GM21619 (cell line): Measurements from ENCODE around the gene UAP1L1.
"Not testable (repeated sequence)": the region's sequence is repeated elsewhere in the genome, so short reads cannot be mapped to it uniquely, and the experiment has no call there.

Experiments
- ATAC-seq: cut with Tn5 transposase; IDR thresholded peaks from one replicate; pipeline ENCODE4 v1.9.1; 2021; ENCODE audit not compliant: unreplicated experiment

The UAP1L1 gene, protein sequence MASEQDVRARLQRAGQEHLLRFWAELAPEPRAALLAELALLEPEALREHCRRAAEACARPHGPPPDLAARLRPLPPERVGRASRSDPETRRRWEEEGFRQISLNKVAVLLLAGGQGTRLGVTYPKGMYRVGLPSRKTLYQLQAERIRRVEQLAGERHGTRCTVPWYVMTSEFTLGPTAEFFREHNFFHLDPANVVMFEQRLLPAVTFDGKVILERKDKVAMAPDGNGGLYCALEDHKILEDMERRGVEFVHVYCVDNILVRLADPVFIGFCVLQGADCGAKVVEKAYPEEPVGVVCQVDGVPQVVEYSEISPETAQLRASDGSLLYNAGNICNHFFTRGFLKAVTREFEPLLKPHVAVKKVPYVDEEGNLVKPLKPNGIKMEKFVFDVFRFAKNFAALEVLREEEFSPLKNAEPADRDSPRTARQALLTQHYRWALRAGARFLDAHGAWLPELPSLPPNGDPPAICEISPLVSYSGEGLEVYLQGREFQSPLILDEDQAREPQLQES

DNA sequence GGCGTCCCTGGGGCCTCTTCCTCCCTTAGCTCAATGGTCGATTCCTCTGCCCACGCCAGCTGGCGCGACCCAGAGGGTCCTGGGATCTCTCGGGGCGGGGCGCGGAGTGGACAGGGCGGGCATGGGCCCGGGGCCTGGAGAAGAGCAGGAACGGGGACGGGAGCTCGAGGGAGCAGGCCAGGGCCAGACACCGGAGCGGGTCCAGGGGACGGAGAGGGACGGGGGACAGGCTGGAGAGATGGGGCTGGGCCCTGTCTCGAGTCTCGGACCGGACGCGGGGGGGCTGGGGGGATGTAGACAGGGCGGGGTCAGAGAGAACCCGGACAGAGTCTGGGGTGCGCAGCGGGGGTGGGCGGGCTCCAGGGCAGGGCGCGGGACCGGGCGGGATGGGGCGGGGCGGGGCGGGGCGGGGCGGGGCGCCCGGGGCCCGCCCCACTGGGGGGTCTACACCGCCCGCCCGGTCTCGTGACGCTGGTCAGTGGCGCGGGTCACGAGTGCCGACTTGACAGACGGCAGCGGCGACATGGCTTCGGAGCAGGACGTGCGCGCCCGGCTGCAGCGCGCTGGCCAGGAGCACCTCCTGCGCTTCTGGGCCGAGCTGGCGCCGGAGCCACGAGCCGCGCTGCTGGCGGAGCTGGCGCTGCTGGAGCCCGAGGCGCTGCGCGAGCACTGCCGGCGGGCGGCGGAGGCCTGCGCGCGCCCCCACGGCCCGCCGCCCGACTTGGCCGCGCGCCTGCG, at the start of gene UAP1L1:
Gene UAP1L1 (plus strand): TSS at position 508 of the 738 bp plus-strand sequence. CDS start 16 bp downstream, at position 524.
- peak; percentile 41 for ATAC-seq

DNA sequence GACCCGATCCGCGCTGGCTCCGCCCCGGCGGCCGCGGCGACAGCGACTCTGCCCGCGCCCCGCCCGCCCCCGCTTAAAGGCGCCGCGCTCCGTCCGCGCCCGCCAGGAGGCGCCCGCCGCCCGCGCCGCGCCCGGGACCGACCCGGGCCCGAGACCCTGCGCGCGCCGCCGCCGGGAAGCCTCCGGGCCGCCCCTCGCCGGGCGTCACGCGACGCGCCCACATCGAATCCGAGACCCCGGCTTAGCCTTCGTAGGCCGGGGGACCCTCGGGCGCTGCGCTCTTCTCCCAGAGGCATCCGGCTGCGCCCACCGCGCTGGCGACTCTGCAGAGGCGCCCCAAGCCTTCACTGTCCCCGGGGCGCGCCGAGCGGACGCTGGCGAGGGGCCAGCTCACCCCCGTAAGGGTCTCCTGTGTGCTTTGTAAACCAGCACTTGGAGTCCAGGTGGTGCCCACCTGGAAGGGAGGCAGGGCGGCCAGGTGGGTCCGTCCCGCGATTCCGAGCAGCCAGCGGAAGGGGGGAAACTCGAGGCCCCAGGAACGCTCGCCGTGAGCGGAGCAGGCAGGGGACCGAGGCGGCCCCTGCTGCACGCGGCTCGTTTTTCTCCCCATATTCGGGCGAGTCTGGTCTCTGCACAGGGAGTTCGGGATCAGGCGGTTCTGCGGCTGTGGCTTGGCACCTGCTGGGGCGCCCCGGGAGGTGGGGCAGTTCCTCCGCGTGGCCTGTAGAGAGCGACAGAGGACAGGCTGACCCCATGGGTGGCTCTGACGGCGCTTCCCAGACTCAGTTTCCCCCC, 48.9 kb upstream of the UAP1L1 start:
- ATAC-seq: peak; percentile 29

DNA sequence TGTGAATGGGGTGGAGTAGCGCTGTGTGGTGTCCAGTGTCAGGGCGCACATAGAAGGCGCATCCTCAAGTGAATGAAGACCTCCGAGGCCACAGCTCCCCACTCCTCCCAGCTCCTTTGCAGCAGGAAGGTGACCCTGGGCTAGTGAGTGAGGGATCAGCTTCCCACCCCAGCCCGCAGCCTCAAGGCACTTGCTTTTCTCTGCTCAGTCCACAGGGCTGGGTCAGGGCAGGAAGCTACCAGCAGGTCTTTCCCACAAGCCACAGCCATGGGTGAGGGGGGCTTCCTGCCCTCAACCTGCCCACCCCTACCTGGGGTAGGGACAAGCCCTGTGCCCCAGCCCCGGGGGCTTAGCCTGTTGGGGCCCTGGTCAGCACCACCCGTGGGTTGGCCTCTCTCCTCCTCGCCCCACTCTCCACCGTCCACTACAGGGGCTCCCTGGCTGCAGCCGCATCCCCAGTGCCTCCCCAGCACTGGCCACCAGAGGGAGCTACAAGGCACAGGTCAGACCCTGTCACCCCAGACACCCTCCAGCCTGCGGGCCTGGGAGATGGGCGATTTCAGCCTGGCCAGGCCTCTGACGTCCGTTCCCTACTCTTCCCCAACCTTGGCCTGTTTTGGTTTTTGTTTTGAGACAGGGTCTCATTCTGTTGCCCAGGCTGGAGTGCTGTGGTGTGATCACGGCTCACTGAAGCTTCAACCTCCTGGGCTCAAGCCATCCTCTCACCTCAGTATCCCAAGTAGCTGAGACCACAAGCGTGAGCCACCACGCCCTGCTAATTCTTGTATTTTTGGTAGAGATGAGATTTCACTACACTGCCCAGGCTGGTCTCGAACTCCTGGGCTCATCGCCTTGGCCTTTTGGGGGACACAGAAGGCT, 48.0 kb upstream of the UAP1L1 start:
- ATAC-seq: peak; percentile 43

DNA sequence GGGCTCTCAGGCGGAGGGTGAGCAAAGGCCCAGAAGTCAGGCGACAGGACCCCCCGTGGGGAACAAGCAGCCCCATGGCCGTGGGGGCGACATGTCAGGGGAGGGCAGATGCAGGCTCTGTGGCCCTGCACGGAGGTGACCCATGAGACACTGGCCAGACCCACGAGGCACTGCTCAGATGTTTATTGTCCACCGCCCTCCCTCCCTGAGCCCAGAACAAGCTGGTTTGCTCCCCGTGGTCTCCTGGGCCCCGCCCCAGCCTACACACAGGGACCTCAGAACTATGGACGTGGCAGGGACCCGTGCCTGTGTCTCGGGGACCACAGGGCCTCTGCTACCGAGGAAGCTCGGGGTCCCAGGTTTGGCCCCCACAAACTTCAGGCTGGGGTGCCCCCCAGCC, 47.3 kb upstream of the UAP1L1 start:
- ATAC-seq: no peak

DNA sequence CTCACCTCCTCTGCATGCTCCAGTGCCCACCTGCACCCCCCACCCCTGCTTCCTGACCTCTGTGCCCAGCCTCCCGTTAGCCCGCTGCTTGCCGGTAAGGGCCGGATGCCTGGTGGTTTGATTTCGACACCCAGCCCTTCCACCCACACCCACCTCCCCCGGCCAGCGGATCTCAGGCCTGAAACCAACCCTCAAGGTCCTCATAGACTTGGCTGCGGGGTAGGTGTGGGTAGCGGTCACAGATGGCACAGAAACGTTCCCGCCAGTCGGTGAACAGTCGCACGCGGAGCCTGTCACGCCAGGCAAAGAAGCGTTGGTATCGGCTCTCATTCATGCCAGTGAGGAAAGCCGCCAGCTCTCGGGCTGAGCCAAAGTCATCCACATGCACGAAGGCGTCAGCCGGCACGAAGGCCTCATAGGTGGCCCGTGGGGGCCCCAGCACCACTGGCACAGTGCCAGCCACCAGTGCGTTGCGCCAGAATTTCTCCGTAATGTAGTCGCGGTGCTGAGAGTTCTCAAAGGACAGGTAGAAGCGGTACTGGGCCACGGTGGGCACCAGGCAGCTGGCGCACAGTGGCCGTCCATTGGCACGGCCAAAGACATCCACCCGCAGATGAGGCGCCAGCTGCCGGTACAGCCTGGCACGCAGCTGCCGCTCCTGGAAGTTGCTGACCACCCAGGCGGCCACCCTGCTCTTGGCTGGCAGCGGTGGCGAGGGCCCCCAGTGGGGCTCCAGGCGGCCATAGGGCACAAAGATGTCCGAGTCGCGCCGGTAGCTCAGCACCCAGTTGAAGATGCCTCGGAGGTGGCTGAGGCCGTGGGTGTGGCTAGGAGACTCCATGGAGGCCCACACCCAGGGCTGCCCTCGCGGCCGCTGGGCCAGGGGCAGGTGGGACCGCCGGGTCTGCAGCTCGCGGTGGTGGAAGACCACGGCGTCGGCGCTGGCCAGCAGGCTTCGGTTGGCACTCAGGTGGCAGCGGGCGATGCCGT, 46.5 kb upstream of the UAP1L1 start:
- ATAC-seq: no peak

DNA sequence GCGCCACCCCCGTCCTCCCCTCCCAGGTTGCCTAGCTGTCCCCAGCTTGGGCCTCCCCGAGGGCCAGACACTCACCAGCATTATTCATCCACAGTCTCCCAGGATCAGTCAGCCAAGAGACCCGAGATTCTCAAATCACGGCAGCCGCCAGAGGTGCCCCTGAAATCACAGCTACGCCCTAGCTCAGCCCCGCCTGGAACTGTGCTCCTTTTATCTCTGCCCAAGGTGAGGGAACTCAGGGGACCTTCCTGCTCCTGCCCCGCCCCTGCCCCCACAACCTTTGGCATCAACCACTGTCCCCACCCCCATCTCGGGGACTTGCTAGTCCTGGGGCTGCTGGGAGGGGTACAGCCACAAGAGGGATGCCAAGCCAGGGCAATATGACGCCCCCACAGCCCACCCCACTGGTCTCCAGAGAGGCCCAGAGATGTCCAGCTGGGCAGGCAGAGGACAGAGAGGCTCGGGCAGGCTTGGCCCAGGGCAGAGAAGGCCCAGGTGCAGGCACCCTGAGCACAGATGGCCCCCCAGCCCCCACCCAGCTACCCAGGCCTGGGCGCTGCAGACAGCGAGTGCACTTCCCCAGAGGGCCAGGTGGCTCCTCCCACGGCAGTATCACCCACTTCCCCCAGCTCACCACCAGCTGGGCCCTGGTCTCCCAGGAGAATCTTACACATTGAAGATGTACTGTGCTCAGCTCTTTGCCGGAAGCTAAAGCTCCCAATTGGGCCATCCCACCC, 45.2 kb upstream of the UAP1L1 start, which contains the start of gene FUT7:
Gene FUT7 (minus strand): TSS at position 185 of the 737 bp plus-strand sequence. CDS start 97 bp downstream, at position 88.
- no peak for ATAC-seq

DNA sequence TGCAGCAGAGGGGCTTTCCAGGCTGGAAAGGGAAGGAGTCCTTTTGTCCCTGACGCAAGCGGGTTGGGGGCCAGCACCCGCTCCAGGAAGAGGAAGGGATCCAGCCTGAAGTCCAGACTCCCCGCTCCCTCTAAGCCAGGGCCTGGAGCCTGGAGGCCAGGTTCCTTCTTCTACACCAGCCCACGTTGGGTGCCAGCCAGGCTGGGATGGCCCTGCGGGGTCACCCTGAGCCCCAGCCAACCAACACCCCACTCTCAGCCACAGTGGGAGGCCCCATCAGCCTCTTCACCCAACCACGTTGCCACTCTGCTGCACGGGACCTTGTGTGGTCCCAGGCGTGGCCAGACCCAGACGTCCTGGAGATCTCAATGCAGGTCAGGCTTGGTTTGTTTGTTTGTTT, 44.5 kb upstream of the UAP1L1 start:
- no peak for ATAC-seq

DNA sequence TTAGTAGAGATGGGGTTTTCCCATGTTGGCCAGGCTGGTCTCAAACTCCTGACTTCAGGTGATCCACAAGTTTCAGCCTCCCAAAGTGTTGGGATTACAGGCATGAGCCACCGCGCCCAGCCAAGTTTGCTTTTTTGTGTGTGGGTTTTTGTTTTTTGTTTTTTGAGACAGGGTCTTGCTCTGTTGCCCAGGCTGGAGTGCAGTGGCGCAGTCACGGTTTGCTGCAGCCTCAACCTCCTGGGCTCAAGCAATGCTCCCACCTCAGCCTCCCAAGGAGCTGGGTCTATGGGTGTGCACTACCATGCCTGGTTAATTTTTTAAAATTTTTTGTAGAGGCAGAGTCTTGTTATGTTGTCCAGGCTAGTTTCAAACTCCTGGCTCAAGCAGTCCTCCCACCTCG, 43.8 kb upstream of the UAP1L1 start:
- not testable (repeated sequence) for ATAC-seq

DNA sequence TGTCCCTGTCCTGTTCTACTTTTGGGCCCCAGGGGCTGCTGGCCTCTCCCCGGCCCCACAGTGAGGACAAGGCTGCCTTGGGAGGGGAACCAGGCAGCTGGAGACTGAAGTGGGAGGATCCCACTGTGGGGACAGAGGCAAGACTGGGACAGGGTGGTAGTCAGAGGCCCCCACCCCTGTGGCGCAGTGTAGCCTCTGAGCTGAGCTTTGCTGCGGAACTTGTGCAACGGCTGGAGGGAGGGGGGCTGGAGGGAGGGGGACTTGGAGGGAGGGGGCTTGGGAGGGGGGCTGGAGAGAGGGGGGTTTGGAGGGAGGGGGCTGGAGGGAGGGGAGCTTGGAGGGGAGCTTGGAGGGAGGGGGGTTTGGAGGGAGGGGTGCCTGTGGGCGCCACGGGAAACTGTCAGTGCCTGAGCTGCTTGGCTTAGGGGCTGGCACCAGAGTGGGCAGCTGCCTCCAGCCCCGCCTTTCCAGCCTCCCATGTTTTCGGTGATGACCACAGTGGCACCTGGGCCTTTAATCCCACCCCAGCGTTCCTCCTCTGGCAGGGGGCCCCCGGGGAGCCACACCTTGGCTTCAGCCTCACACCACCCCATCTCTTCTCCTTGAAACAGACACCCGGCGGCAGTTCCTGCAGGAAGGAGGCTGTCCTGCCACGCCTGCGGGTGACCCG, 43.1 kb upstream of the UAP1L1 start:
- no peak for ATAC-seq

DNA sequence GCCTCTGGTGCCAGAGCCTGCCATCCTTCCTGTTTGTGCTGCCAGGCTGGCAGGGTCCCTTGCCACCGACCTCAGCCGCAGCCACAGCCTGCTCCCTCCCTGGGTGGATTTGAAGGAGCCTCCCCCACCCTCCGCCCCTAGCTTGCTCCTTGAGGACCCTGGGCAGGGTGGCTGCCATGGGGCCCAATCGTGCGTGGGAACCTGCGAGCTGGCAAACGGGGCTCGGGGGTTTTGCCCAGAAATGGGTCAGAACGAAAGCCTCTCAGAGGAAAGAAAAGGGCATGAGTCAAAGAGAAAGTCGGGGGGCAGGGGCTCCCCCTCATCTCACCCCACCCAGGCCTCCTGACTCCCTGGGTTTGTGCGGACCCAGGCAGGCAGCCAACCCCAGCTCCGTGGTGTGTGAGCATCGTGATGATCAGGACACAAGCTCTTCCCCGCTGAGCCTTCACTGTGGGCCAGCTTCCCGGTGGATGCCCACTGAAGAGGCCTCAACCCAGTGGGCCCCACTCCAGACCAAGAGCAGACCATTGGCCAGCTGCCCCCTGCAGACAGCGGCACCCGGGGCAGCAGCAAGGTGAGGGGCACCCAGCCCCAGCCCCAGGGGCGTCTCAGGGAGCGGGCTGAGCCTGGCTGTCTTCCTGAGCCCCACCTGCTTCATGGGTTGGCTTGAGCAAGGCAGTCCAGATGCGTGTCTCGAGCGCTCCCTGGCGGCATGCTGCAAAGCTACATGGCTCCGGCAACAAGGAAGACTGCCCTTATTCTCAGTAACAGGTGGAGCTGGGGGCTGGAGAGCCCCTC, 42.4 kb upstream of the UAP1L1 start:
- no peak for ATAC-seq

DNA sequence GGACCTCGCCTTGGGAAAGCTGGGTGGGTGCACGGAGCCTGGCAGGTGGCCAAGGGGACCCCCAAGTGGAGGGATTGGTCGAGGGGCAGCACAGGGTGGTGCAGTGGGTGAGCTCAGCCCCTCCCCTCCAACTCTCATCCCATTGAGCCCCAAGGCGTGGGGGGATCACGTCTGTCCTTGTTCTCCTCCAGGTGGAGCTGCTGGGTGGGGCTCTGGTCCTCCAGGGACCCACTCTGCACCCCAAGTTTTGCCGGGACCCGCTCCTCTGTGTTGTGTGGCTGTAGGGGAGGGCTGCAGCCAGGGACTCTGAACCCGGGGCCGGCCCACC, 41.8 kb upstream of the UAP1L1 start:
- ATAC-seq: no peak

DNA sequence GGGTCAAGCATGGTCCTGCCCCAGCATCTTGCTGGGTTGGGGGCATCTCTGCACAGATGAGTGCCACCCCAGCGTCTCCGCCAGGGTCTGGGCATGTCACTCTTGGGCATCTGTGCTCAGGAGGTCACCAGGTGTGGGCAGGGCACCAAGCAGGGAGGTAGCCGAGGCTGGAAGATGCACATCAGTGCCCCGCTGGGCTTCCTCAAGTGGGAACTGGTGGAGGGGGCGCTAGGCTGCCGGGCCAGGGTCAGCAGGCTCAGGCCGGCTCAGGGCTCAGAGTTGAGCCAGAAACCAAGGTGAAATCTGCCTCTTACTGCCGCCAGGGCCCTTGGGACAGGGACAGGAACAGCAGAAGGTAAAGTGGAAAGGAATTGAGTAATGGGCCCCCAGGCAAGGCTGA, 41.4 kb upstream of the UAP1L1 start:
- no peak for ATAC-seq

DNA sequence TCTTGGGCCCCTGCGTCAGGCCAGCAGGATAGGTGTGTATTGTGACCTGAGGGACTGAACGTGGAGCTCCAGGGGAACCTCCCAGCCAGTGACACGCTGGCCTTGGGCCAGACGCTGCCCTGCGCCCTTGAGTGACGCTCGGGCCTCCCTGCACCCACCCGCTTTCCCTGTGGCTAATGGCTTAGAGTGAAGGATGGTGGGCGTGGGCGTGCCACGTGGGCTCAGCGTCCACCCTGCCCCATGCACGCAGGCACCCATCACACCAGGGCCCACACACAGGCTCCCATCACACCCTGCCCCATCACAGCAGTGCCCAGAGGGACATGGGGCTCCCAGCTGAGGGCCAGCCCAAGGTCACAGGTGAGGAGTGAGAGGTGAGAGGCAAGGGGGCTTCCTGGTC, 40.3 kb upstream of the UAP1L1 start:
- ATAC-seq: no peak

DNA sequence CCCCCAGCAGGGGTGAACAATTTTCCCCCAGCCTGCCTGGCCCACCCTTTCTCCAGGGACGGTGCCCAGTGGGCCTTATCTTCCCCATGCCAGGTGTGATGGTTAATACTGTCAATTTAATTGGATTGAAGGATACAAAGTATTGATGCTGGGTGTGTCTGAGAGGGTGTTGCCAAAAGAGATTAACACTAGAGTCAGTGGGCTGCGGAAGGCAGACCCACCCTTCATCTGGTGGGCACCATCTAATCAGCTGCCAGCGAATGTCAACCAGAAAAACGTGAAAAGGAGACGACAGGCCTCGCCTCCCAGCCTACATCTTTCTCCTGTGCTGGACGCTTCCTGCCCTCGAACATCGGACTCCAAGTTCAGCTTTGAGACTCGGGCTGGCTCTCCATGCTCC, 39.8 kb upstream of the UAP1L1 start:
- no peak for ATAC-seq

DNA sequence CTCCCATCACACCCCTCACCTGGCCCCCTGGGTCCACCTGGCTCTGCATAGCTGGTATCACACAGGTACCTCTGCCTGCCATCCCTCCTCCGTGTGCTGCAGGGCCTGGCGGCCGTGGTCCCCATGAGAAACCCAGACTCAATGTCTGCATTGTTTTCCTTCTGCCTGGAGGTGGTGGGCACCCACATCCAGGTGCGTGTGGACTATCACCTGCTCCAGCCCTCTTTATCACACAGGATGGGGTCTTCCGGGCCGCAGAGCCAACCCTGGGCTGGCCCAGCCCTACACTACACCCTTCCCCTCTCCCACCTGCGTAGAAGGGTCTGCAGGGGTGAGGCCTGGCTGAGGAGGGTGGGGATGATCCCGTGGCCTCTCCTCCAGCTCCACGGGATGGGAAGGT, 38.4 kb upstream of the UAP1L1 start:
- no peak for ATAC-seq

DNA sequence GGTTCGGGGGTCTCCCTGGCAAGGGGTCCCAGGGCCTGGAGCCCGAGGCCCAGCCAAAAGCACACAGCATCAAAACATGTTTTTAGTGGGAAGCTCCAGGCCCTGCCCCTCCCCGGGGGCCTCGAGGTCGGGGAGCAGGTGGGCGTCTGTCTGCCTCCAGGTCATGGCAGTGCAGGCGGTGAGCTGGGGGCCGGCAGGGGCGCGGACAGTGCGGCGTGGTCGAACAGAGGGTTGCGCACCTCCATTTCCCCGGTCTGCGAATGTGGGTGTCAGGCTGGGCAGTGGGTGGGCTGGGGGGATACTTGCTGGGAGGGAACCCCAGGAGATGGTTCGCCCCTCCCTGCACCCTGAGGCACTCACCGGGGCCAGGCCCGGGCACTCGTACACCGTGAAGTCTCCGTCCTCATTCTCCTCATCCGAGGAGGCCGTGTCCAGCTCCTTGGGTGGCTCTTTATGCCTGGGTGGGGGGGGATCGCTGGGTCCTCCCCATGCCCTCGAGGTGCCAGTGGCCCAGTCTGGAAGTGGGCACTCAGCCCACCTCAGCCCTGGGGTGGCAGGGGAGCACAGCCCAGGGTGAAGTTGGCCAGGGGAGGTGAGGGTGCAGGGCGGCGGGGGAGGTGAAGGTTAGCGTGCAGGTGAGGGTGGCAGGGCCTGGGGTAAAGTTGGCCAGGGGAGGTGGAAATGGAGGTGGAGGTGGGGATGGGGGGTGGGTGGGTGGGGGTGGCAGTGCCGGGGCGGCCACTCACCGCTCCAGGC, 37.5 kb upstream of the UAP1L1 start:
- no peak for ATAC-seq
